IPS-18c (cell line): Measurements from ENCODE around the gene PROK2.

ENCODE experiments used
- H3K4me3 ChIP-seq: 2 replicates; pipeline ENCODE4 v1.7.0; 2013; ENCODE audit warnings: low read depth, mild to moderate bottlenecking, low read length, moderate library complexity; ENCODE audit not compliant: insufficient read depth
- H3K9me3 ChIP-seq: one replicate; pipeline ENCODE4 v1.6.1; 2013; ENCODE audit warnings: mild to moderate bottlenecking, low read length, moderate library complexity; ENCODE audit not compliant: control insufficient read depth, insufficient read depth

Gene PROK2

DNA sequence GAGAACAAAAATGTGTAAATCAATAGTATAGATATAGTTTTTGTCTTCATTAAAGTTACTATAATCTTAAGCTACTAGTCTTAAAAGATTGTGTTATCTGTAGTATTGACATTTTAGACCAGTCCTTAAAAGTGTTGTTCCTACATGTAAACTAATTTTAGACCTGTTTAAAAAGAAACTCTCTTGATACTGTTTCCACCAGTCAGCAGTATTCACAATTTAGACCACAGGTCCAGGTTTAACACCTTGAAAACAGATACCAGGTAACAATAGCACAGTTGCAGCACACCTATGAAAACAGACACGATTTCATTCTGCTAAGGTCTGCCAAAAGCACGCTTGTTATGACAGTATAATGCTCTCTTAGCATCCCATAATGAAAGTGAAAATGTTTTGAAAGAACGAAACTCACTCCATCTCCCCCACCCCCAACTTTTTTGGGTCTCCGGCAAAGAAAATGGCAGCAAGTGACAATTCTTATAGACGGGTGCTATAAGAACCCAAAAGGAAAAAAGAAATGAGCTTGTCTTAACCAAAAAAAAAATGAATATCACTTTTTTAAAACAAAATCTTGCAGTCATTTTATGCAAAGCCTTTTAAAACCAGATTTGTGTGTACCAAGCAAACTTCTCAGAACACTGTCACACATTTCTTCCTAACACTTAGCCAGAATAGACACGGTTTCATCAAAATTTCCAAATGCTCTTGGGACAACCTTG lies 61.3 kb downstream of the PROK2 start:
- Histone ChIP-seq H3K4me3 (no peak overlapping the region), H3K9me3 (no peaks in the 10 kb centered on the region)

DNA sequence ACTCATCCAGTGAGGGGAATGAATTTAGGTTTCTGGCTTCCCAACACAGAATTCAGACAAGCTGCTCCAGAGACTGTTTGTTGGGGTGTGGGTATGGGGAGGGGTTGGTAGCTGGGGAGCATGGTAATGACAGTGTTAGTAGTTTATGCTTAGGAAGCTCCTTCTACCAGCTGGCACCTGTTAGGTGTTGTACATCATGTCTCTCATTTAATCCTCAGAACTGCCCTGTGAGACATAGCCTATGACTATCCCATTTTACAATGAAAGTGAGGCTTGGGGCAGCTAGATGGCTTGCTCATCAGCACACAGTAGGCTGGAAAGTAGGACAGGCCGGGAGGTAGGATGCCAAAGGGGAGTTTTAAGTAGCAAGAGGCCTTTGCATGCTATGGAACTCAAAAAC lies 62.3 kb downstream of the PROK2 start:
- H3K4me3 ChIP-seq = no peak overlapping the region
- H3K9me3 ChIP-seq = no peaks in the 10 kb centered on the region
